GM18502 (cell line): ENCODE data around the gene SRPX.

Experiments used
- ATAC-seq: cut with Tn5 transposase; IDR thresholded peaks from one replicate; pipeline ENCODE4 v1.9.1; 2021; ENCODE audit warnings: mild to moderate bottlenecking; ENCODE audit not compliant: unreplicated experiment, poor library complexity

SRPX gene, protein sequence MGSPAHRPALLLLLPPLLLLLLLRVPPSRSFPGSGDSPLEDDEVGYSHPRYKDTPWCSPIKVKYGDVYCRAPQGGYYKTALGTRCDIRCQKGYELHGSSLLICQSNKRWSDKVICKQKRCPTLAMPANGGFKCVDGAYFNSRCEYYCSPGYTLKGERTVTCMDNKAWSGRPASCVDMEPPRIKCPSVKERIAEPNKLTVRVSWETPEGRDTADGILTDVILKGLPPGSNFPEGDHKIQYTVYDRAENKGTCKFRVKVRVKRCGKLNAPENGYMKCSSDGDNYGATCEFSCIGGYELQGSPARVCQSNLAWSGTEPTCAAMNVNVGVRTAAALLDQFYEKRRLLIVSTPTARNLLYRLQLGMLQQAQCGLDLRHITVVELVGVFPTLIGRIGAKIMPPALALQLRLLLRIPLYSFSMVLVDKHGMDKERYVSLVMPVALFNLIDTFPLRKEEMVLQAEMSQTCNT

DNA sequence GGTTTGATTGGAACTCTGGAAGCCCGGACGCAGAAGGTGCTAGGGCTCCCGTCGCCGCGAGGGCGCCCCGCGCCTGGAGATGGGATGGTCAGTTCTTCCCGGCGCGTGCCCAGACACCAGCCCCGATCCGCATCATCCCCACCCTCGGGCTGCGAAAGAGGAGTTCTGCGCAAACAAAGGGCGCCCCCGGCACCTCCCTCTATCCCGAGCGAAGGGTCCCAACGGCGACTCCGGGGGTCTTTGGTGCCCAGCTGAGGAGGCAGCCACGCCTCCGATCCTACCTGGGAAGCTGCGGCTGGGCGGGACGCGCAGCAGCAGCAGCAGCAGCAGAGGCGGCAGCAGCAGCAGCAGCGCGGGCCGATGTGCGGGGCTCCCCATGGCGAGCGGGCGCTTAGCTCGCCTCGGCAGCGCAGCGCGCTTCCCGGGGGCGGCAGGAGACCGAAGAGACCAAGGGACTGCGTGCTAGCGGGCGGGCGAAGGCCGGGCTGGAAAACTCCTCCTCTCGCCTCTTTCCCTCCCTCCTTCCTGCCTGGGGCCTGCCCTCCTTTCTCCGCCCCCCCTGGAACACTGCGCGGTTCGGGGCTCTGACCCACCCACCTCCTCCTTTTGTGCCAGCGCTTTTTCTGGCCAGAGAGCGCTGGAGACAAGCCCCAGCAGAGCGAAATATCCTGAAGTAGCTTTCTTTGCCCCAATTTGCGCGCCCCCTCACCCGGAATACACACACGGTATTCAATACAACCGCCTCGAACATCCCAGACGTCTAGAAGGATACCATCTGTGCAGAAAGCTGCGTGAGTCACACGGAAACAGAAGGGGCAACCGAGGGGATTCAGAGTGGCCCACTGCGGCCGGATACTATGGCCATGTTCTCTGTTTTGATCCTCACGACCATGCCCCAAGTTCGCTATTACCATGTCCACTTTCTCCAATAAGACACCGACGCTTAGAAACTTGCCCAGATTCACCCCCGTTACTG, at the start of gene SRPX:
Gene SRPX, minus strand, starts transcription at position 457 of the 976 bp plus-strand sequence. Its CDS starts 79 bp downstream, at position 378.
- ATAC-seq, result peak; percentile 16

DNA sequence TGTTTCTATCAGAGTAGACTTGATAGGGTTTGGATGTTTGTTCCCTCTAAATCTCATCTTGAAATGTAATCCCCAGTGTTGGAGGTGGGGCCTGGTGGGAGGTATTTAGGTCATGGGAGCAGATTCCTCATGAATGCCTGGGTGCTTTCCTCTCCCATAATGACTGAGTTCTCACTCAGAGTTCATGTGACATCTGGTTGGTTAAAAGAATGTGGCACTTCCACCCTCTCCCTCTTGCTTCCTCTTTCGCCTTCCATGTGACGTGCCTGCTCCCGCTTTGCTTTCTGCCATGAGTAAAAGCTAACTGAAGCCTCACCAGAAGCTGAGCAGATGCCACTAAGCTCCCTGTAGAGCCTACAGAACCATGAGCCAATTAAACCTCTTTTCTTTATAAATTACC, 47.3 kb upstream of the SRPX start:
- no peak for ATAC-seq

DNA sequence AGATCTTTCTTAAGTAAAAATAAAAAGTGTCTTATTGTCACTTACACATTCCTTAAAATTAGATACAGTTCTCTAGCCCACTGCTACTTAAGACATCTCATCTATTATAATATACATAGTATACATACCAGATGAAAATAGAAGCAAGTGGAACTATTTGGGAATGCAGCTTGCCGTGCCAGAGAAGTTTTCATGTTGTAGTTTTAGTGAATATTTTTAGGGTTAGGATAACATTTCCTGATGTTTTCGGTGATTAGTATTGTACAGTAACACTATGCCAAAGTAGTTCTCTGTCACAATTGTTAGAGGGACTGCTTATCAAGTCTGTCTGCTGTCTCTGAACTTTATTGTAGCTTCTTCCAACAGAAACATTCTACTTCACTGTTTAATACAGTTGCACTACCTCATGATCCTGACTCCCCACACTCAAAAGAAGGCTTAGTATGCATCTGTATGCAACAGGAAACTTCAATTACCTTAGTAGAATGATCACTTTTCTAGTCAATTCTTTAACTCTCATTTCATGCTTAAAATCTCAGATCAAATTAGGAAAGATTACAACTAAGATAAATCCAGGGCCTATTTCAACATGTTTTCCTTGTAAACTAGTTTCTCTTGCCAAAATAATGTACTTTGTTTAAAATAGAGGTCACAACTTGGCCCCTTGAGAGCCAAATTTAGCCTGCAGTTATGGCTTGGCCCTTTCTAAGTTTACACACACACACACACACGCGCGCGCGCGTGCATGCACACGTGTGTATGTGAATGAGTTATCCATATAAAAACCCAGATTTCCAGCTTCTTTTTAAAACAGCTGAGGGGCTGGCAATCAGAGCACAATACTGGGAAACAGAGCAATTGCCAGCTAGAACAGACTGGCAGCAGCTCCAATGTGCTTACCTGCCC, 42.3 kb upstream of the SRPX start:
- ATAC-seq, result no peak

DNA sequence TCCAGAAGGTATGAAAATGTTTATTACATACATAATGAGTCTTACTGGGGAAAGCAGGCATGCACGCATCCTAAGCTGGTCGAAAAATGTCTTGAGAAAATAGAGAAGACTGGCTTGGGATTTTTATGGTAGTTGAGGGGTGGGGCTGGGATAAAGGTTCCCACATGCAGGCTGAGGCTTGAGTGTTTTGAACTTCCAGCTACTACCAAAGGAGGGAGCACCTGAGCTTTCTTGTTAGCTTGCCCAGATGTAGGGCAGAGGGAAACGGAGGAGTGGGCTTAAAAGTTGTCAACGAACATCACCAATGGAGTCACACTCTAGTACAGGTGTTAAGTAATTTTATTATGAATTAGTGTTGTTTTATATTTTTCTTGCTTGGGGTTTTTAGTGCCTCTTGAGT, 39.6 kb upstream of the SRPX start:
- peak; percentile 66 for ATAC-seq

DNA sequence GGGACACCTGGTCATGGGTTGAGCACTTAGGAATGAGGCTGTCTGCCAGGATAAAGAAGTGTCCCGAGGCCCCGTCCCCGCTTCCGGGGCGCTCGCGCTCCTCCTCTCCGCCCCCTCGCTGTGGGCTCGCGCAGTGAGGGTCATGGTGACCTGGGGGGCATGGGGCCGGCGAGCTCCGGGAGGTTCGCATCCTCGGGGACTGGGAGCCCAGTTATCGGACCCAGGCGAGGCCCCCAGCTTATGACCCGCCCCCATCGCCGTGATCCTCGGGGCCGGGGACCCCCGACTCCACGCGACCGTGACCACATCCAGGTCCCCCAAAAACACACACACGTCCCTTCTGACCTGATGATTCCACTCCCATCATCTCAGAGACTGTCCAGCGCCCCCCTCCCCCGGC, 35.3 kb upstream of the SRPX start:
- ATAC-seq, result no peak

DNA sequence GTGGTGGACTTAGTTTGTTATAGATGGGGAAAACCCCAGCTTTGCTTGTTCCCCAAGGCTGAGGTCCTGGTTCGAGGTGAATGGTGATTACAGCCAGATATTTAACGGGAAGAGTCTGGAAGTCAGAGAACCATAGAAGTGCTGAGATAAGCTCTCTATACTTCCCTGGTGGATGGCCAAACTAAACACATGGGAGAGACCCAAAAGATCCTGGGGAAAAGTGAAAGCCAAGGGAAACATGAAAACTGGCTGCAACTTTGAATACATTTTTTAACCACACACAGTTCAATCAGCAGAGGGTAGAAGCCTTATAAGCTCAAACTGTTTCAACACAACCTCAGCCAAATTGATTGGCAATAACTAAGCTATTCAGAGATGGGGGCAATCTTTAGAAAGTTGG, 29.3 kb upstream of the SRPX start:
- no peak for ATAC-seq

DNA sequence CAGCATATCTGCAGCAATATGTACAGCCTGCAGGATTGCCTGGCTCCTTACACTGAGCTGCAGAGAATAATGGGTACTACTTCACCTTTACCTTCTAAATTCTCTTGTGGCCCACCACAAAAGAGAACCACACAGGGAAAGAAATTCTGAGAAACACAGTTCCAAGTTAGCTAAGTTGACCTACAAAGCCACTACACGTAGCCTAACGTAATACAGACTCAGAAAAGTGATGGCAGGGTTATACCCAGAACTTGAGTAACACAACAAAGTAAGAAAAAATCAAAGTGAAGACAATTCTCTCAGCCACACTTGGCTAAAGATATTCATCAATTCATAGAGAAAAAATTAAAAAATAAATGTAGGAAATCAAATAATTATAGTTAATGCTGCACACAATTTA, 26.4 kb upstream of the SRPX start:
- ATAC-seq, result no peak

DNA sequence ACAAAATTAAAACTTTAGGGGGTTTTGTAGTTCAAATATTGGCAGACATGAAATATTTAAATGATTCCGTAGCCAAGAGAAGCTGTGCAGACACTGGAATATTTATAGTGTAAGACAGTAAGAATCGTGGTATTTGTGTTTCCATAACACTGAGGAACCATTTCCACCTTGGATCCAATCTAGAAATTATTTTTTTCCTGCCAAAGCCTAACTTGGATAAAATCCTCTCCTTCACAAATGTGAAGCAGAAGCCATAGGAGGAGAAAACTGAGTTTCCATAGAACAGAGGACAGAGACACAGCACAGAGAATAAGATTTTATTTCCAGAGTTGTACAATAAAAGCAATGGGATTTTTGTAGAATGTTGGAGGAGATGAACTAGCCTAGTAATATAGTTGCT, 19.9 kb upstream of the SRPX start:
- ATAC-seq, result no peak

DNA sequence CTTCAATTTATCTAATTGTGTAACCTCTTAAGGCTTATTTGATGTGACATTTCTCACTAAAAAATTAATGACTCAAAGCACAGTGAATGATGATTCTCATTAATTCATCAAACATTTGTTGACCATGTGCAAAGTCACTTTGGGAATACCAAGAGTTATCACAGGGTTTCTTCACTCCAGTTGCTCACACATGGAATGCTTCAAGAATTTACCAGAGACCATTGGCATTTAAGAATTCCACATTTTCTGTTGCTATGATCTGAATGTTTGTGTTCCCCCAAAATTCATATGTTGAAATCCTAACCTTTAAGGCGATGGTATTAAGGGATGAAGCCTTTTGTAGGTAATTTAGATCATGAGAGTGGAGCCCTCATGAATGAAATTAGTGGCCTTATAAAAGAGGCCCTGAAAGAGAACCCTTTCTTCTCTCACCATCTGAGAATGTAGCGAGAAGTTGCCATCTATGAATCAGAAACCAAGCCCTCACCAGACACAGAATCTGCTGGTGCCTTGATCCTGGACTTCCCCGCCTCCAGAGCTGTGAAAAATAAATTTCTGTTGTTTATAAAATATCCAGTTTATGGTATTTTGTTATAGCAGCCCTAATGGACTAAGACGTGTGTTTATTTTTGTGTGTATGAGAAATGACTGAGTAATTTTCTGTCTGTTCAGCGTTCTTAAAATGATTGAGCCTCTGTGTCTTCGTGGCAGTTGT, 16.4 kb upstream of the SRPX start:
- no peak for ATAC-seq

DNA sequence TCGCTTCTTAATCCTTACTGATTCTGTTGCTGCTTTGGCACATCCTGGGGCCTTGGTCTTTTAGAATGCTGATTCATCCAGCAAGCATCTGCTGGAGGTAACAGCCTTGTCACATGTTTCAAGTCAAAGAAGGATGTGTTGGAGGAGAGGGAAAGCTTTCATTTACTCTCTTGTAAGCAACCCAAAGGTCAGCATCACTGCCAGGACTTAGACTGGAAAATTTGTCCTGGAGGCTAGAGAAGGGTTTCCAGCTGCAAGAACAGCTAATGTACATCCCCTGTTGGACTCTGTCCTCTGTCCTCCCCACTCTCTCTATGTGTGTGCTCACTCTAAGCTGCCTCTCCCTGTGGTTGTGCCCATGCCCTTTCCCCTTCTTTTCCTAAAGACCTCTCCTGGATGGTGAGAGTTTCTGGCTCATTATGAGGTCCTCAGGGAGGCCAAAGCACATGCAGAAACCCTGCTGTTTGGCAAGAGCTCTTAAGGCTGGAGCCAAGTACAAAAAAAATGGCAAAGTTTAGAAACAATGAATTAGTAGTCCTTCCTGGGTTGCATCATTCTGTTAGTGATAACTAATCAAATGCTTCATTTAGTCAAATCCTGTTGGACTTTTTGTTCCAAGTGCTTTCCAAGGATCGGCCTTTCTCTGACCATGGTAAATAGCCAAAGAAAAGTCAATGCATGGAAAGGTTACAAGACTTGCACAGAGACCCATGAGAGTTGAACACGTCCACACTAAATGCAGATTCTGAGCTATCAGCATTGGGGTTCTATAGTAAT, 13.4 kb upstream of the SRPX start:
- no peak for ATAC-seq

DNA sequence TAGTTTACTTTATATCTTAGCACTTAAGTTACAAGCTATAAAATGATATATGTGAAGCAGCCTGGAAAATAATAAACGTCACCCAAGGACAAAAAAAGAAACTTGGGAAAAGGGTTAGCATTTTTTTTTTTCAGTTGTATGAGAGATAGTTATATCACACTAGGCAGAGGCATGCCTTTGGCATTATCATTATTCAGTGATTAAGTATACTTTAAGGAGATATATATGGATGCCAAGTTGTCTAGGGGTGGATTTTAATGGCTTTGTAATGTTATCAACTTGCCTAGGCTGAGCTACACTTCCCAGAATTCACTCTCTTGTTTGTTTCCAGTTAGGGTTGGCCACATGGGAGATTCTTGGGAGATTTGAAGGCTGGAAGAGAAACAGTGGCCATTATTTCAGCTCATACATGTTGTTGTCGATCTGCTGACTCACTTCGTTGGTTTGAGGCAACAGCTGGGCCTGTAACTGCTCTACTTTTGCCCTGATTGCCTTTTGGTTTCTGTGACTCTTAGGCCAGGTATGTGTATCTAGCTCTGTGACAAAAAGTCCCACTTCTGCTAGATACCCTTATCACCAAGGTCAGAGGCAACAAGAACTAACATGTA, 11.5 kb upstream of the SRPX start:
- ATAC-seq, result no peak

DNA sequence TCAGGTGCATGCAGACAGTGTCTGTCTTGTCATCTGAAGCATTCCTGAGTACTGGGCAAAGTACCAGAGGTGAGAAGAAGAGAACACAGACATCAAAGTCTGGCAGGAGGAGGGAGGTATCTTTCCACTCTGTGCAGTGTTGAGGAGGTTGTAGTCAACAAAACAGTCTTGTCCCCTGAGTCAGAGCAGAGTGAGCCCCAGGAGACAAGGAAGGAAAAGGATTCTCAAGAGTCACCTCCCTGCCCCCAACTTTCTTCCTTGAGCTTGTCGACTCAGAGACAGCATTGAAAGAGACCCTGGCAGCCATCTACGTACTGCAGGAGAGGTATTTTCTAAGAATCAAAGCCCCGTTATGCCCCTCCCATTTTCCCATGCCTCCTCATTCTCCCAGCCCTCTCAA, 4.4 kb upstream of the SRPX start:
- ATAC-seq, result no peak

DNA sequence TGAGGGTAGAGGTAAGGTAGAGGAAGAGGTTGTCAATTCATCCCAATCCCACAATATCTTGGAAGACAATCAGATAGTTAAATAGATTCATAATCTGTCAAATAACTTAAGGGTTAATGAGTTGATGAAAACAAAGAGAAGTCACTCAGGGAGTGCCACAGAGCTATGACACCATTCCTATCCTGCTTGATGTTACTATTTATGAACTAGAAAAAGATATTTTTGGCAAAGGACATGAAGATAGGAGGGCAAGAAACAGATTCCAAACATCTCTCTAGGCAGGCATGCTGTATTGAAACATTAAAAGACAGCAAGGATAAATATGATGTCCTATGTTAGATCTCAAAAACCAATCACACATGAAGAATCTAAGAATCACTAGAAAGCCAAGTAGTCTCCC, 3.5 kb upstream of the SRPX start:
- ATAC-seq, result no peak

DNA sequence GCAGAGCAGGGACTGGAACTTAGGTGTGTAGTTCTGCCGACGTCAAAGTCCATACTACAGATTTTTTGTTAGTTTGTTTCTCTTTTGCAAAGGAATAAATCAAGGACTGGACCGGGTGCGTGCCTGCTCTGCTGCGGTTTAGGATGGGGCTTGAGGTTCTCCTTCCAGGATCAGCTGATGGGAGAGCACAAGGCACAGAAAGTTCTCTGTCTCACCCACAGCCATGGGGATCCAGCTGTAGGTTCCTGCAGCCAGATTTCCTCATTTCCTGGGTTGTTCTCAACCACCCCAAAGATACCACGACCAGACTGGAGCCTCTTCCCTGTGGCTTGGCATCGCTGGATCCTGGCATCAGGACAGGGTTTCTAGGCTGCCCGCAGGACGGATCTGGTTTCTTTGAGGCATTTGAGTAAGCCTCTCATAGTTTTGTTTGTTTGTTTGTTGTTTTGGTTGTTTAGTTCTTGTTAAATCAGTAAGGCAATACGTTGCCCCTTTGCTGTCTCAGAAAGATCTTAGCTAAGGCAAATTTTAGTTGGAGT, 789 bp upstream of the SRPX start:
- ATAC-seq, result no peak

DNA sequence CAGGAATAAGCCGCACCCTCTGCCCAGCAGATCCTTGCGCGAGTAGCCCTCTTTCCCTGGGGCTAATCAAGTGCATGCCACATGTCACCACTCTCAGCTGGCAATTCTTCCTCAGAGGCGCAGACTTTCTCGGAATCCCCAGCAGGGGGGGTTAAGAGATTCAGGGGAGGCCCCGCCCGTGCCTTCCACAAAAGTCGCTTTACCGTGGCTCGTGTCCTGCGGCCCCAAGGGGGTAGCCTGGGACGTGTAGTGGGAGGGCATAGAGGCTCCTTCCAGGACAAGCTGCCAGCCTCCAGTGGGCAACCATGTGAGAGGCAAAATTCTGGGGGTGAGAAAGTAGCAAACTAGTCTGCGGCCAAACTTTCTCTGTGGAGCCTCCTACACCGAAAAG, 652 bp downstream of the SRPX start:
- ATAC-seq, result peak; percentile 82

DNA sequence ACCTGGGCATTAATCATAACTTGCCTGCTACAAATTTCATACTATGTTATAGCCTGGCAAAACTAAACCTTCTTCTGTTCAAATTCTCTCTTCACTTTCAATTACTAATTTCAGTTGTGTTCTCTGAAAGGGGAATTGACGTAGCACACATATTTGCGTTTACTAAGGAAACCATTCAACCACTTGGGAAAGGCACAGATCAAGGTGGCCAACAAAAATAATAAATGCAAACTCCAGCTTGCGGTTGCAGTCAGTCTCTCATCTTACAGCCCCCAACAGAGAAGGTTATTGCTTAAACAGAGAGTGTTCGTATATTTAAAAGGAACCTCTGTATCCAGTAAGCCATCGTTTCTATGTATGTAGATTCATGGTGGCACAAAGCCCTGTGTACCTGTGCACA, 4.0 kb downstream of the SRPX start:
- ATAC-seq, result no peak

DNA sequence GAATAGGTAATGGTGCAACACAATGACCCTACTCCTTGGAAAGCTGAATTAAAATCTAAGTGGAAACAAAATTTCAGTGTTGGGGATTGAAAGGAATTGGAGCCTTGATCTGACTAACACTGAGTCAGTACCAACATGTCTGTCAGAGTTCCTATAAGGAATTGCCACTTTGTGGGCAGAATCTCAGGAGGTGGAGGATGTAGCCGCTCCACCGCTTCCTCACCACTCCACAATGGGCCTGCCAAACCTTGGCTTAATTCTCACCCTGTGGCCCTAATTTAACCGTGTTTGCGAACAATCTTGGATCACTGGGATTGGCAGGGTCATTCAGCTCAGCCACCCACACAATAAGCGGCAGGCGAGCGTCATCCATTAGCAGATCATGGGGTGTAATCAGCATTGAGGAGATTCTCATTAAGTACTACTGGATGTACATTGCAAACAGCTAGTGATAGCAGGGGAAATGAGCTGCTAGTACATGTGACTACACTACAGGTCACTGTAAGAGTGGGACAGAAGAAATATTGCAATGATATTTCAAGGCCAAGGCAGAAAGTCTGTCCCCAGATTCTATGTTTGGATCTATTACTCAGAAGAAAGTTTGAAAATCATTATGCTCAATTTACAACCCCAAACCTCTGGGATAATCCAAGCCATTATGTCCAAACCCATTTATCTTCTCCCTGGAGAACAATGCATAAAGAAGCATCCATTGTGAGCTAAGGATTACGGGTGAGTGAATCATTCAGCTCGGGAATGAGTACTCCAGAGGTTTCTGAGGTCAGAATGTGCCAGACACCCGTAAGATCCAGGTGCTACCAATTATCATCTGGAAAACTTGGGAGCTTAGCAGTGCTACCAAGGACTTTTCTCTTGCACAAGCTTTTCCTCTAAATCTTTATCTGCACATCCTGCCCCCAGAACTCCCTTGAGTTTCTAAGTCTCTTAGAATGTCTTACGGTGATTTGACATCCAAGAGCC, 5.8 kb downstream of the SRPX start:
- no peak for ATAC-seq
